SK-N-SH treated with all-trans-retinoic acid at 6 μM for 48 hours (cell line): Measurements from ENCODE around the gene UPK3A.

Source experiments
- ATAC-seq: fragments of 200-7000 bp; cut with Tn5 transposase; 3 replicates; pipeline ENCODE4 v1.9.1; 2020; ENCODE audit warnings: mild to moderate bottlenecking, moderate library complexity
- ARNTL ChIP-seq: fragments of 450-650 bp; formaldehyde crosslinking; IDR thresholded peaks from 2 replicates; pipeline ENCODE4 v1.5.0; 2020; ENCODE audit warnings: low read depth, mild to moderate bottlenecking, moderate library complexity, borderline replicate concordance
- BACH2 ChIP-seq: fragments of 250-450 bp; sonication (Bioruptor Pico); IDR thresholded peaks from 2 replicates; pipeline ENCODE4 v1.9.0; 2021; ENCODE audit warnings: mild to moderate bottlenecking, borderline replicate concordance
- CSDC2 ChIP-seq: fragments of 250-450 bp; sonication (Bioruptor Pico); IDR thresholded peaks from 2 replicates; pipeline ENCODE4 v1.5.0; 2020; ENCODE audit warnings: mild to moderate bottlenecking, moderate library complexity
- ESRRG ChIP-seq: fragments of 250-450 bp; sonication (Bioruptor Pico); IDR thresholded peaks from 2 replicates; pipeline ENCODE4 v1.6.1; 2021; ENCODE audit warnings: mild to moderate bottlenecking
- ISL1 ChIP-seq: fragments of 250-450 bp; sonication (Bioruptor Pico); IDR thresholded peaks from 2 replicates; pipeline ENCODE4 v2.1.2; 2022; ENCODE audit warnings: mild to moderate bottlenecking, moderate library complexity
- OSR1 ChIP-seq: fragments of 250-450 bp; sonication (Bioruptor Pico); IDR thresholded peaks from 2 replicates; pipeline ENCODE4 v1.8.0; 2022; ENCODE audit warnings: moderate library complexity, mild to moderate bottlenecking, inconsistent platforms
- PATZ1 ChIP-seq: fragments of 250-450 bp; sonication (Bioruptor Pico); IDR thresholded peaks from 2 replicates; pipeline ENCODE4 v1.8.0; 2020; ENCODE audit warnings: mild to moderate bottlenecking, moderate library complexity, borderline replicate concordance
- PPARA ChIP-seq: fragments of 250-450 bp; sonication (Bioruptor Pico); IDR thresholded peaks from 2 replicates; pipeline ENCODE4 v1.5.0; 2020; ENCODE audit warnings: mild to moderate bottlenecking, borderline replicate concordance
- RARB ChIP-seq: fragments of 250-450 bp; sonication (Bioruptor Pico); IDR thresholded peaks from 2 replicates; pipeline ENCODE4 v1.8.0; 2021; ENCODE audit warnings: mild to moderate bottlenecking, moderate library complexity
- SNAI2 ChIP-seq: fragments of 250-450 bp; sonication (Bioruptor Pico); IDR thresholded peaks from 2 replicates; pipeline ENCODE4 v1.5.0; 2020; ENCODE audit warnings: mild to moderate bottlenecking, moderate library complexity
- TCF4 ChIP-seq: fragments of 250-450 bp; sonication (Bioruptor Pico); IDR thresholded peaks from 2 replicates; pipeline ENCODE4 v1.8.0; 2021; ENCODE audit warnings: mild to moderate bottlenecking, moderate library complexity, borderline replicate concordance
- TOX ChIP-seq: fragments of 250-450 bp; sonication (Bioruptor Pico); IDR thresholded peaks from 2 replicates; pipeline ENCODE4 v1.8.0; 2021; ENCODE audit warnings: mild to moderate bottlenecking, moderate library complexity, borderline replicate concordance
- TSHZ2 ChIP-seq: fragments of 250-450 bp; sonication (Bioruptor Pico); IDR thresholded peaks from 2 replicates; pipeline ENCODE4 v1.5.0; 2020; ENCODE audit warnings: mild to moderate bottlenecking, moderate library complexity
- ZC3H10 ChIP-seq: fragments of 250-450 bp; sonication (Bioruptor Pico); IDR thresholded peaks from 2 replicates; pipeline ENCODE4 v1.5.1; 2021; ENCODE audit warnings: mild to moderate bottlenecking, moderate library complexity
- ZFP3 ChIP-seq: fragments of 250-450 bp; sonication (Bioruptor Pico); IDR thresholded peaks from 2 replicates; pipeline ENCODE4 v1.5.0; 2020; ENCODE audit warnings: mild to moderate bottlenecking, moderate library complexity
- ZFP30 ChIP-seq: fragments of 450-650 bp; formaldehyde crosslinking; IDR thresholded peaks from 2 replicates; pipeline ENCODE4 v1.5.0; 2022; ENCODE audit warnings: mild to moderate bottlenecking, moderate library complexity
- ZNF565 ChIP-seq: fragments of 450-650 bp; formaldehyde crosslinking; conservative IDR thresholded peaks from 2 replicates; pipeline ENCODE4 v1.5.0; 2020; ENCODE audit warnings: low read depth, mild to moderate bottlenecking, moderate library complexity
- ZNF70 ChIP-seq: fragments of 450-650 bp; formaldehyde crosslinking; IDR thresholded peaks from 2 replicates; pipeline ENCODE4 v1.5.0; 2020; ENCODE audit warnings: mild to moderate bottlenecking, moderate library complexity
- ZNF8 ChIP-seq: fragments of 450-650 bp; formaldehyde crosslinking; IDR thresholded peaks from 2 replicates; pipeline ENCODE4 v1.5.0; 2020; ENCODE audit warnings: mild to moderate bottlenecking, moderate library complexity
- TF ChIP-seq, protein P1 (sequence below): fragments of 250-450 bp; sonication (Bioruptor Pico); IDR thresholded peaks from 2 replicates; pipeline ENCODE4 v1.5.1; 2020; ENCODE audit warnings: low read depth, mild to moderate bottlenecking, moderate library complexity
- TF ChIP-seq, protein P2 (sequence below): fragments of 250-450 bp; sonication (Bioruptor Pico); IDR thresholded peaks from 2 replicates; pipeline ENCODE4 v1.8.0; 2021; ENCODE audit warnings: low read depth, mild to moderate bottlenecking, moderate library complexity, borderline replicate concordance
- TF ChIP-seq, protein P3 (sequence below): fragments of 250-450 bp; sonication (Bioruptor Pico); IDR thresholded peaks from 2 replicates; pipeline ENCODE4 v1.5.1; 2021; ENCODE audit warnings: mild to moderate bottlenecking, moderate library complexity

Gene UPK3A

GRCh38 chr22:45328822-45329529 lies 44.2 kb downstream of the UPK3A start:
- no peak; the same call in 2 of the 3 replicates for ATAC-seq
- no peak for TF ChIP-seq ZNF565 (CRISPR knock-in tag)
- no peak for TF ChIP-seq ESRRG
- TF ChIP-seq OSR1: no peak
- TF ChIP-seq PATZ1 (CRISPR knock-in tag): no peak
- TF ChIP-seq ZFP3 (CRISPR knock-in tag): no peak

DNA sequence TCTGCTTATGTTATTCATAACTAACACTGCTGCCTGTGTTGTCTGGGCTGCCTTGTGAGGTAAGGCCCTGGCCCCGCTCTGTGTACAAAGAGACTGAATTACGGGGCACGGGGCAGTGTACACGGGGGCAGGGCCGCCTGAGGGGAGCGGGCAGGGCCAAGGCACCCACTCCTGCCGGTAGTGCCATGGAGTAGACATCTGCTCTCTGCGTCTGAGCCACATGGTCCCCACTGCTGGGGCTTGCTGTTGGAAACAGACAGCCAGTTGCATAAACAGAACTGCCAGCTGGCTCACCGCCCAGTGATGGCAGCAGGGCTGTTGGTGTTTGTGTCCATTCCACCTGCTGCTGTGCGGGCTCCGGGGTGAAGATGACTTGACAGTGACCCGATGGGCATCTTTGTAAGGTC lies 44.8 kb downstream of the UPK3A start:
- TF ChIP-seq PPARA (CRISPR knock-in tag) (no peak), ZNF565 (CRISPR knock-in tag) (no peak), ARNTL (CRISPR knock-in tag) (no peak), ZFP30 (no peak), OSR1 (no peak), SNAI2 (CRISPR knock-in tag) (peak; percentile 93), RARB (CRISPR knock-in tag) (no peak), PATZ1 (CRISPR knock-in tag) (no peak), ZC3H10 (CRISPR knock-in tag) (no peak), TOX (no peak), TSHZ2 (CRISPR knock-in tag) (peak; percentile 79), CSDC2 (CRISPR knock-in tag) (no peak), BACH2 (CRISPR knock-in tag) (no peak), ZNF70 (no peak), ZNF8 (CRISPR knock-in tag) (no peak), TCF4 (peak; percentile 91)
- TF ChIP-seq, protein P1, sequence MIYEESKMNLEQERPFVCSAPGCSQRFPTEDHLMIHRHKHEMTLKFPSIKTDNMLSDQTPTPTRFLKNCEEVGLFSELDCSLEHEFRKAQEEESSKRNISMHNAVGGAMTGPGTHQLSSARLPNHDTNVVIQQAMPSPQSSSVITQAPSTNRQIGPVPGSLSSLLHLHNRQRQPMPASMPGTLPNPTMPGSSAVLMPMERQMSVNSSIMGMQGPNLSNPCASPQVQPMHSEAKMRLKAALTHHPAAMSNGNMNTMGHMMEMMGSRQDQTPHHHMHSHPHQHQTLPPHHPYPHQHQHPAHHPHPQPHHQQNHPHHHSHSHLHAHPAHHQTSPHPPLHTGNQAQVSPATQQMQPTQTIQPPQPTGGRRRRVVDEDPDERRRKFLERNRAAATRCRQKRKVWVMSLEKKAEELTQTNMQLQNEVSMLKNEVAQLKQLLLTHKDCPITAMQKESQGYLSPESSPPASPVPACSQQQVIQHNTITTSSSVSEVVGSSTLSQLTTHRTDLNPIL (CRISPR knock-in tag): no peak
- TF ChIP-seq, all 23 proteins: peak for 3
- peak; percentile 68; the same call in 1 of the 3 replicates for ATAC-seq

DNA sequence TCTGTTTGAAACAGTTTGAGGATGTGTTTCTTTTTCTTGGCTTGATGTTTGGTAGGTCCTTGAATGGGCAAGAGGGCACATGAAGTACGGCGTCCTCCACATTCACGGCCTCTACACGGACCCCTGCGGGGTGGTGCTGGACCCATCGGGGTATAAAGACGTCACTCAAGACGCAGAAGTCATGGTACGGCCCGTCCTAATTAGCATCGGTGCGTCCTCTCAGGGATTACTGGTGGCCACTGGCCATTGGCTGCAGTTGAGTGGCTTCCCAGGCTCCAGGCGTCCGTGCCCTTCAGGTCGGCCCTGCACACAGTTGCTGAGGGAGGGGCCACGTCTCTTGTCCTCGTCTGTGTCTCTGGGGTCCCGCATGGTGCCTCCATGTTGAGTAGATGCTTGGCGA lies 45.8 kb downstream of the UPK3A start:
- ATAC-seq: no peak
- TF ChIP-seq ZNF70: no peak
- no peak for TF ChIP-seq CSDC2 (CRISPR knock-in tag)
- no peak for TF ChIP-seq PATZ1 (CRISPR knock-in tag)
- TF ChIP-seq PPARA (CRISPR knock-in tag): no peak
- no peak for TF ChIP-seq ZC3H10 (CRISPR knock-in tag)
- TF ChIP-seq, protein P2, sequence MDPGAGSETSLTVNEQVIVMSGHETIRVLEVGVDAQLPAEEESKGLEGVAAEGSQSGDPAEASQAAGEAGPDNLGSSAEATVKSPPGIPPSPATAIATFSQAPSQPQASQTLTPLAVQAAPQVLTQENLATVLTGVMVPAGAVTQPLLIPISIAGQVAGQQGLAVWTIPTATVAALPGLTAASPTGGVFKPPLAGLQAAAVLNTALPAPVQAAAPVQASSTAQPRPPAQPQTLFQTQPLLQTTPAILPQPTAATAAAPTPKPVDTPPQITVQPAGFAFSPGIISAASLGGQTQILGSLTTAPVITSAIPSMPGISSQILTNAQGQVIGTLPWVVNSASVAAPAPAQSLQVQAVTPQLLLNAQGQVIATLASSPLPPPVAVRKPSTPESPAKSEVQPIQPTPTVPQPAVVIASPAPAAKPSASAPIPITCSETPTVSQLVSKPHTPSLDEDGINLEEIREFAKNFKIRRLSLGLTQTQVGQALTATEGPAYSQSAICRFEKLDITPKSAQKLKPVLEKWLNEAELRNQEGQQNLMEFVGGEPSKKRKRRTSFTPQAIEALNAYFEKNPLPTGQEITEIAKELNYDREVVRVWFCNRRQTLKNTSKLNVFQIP: no peak
- no peak for TF ChIP-seq ARNTL (CRISPR knock-in tag)
- TF ChIP-seq SNAI2 (CRISPR knock-in tag): no peak
- no peak for TF ChIP-seq ISL1 (CRISPR knock-in tag)
- TF ChIP-seq, protein P3, sequence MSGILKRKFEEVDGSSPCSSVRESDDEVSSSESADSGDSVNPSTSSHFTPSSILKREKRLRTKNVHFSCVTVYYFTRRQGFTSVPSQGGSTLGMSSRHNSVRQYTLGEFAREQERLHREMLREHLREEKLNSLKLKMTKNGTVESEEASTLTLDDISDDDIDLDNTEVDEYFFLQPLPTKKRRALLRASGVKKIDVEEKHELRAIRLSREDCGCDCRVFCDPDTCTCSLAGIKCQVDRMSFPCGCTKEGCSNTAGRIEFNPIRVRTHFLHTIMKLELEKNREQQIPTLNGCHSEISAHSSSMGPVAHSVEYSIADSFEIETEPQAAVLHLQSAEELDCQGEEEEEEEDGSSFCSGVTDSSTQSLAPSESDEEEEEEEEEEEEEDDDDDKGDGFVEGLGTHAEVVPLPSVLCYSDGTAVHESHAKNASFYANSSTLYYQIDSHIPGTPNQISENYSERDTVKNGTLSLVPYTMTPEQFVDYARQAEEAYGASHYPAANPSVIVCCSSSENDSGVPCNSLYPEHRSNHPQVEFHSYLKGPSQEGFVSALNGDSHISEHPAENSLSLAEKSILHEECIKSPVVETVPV: no peak
- TF ChIP-seq, protein P1 (CRISPR knock-in tag): no peak
- TF ChIP-seq ZNF8 (CRISPR knock-in tag): no peak
- TF ChIP-seq ZFP3 (CRISPR knock-in tag): no peak
- TF ChIP-seq ZFP30: no peak
- TF ChIP-seq RARB (CRISPR knock-in tag): no peak
- no peak for TF ChIP-seq ESRRG
- TF ChIP-seq TOX: no peak
